ENCODE measurements around the gene NCAPD3.

- TF ChIP-seq CTCF (IDR thresholded peaks at IDR 0.05), result no peak
- no peak for TF ChIP-seq EZH2 (IDR thresholded peaks at IDR 0.05; ENCODE audit: borderline replicate concordance, insufficient read depth, low read depth, low read length, poor library complexity, severe bottlenecking)
Observed at GRCh38 chr11:134164490-134165370, 59.0 kb downstream of the NCAPD3 start.
